ENCODE measurements around the gene GNS.

DNA sequence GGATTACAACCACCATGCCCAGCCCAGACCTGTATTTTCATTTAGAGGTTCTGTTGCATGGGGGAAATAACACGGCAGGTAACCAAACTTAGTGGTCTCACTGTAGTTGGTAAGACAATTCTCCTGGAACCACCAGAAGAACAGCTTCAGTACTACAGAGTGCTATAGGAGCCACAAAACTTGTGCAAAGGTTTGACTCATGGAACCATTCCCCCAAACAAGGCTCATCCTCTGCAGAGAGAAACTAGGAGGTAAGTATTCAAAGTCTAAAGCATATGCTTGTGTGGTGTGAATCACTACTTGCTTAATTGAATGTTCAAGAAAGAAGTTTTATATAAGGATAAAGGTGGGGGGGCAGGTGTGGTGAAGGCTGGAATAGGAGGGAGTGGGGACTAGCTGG is 58.7 kb downstream of the GNS start:
- TF ChIP-seq POLR2AphosphoS5 (IDR thresholded peaks at IDR 0.05; ENCODE audit: insufficient read depth, low read depth, low read length) (no peak), JUN (IDR thresholded peaks at IDR 0.05; ENCODE audit: borderline replicate concordance, insufficient read depth, insufficient read length, low read depth) (no peak), POLR2A (IDR thresholded peaks at IDR 0.05; ENCODE audit: low read depth, low read length) (no peak), EZH2 (IDR thresholded peaks at IDR 0.05; ENCODE audit: borderline replicate concordance, low read depth, low read length, severe bottlenecking) (no peak), MYC (IDR thresholded peaks at IDR 0.05; ENCODE audit: low read depth, low read length) (no peak), FOS (IDR thresholded peaks at IDR 0.05; ENCODE audit: borderline replicate concordance, insufficient read depth, low read length) (no peak)
- TF ChIP-seq, protein P1, sequence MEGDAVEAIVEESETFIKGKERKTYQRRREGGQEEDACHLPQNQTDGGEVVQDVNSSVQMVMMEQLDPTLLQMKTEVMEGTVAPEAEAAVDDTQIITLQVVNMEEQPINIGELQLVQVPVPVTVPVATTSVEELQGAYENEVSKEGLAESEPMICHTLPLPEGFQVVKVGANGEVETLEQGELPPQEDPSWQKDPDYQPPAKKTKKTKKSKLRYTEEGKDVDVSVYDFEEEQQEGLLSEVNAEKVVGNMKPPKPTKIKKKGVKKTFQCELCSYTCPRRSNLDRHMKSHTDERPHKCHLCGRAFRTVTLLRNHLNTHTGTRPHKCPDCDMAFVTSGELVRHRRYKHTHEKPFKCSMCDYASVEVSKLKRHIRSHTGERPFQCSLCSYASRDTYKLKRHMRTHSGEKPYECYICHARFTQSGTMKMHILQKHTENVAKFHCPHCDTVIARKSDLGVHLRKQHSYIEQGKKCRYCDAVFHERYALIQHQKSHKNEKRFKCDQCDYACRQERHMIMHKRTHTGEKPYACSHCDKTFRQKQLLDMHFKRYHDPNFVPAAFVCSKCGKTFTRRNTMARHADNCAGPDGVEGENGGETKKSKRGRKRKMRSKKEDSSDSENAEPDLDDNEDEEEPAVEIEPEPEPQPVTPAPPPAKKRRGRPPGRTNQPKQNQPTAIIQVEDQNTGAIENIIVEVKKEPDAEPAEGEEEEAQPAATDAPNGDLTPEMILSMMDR (IDR thresholded peaks at IDR 0.05; ENCODE audit: extremely low read depth in 1 of 2, insufficient read depth in 1 of 2, low read depth in 1 of 2, low read length in 2 of 2) = no peak
- TF ChIP-seq, protein P2, sequence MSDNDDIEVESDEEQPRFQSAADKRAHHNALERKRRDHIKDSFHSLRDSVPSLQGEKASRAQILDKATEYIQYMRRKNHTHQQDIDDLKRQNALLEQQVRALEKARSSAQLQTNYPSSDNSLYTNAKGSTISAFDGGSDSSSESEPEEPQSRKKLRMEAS (IDR thresholded peaks at IDR 0.05; ENCODE audit: insufficient read depth, insufficient read length) = no peak

Data from endothelial cell of umbilical vein (primary cell).